ENCODE data around the gene GPR137.

DNA sequence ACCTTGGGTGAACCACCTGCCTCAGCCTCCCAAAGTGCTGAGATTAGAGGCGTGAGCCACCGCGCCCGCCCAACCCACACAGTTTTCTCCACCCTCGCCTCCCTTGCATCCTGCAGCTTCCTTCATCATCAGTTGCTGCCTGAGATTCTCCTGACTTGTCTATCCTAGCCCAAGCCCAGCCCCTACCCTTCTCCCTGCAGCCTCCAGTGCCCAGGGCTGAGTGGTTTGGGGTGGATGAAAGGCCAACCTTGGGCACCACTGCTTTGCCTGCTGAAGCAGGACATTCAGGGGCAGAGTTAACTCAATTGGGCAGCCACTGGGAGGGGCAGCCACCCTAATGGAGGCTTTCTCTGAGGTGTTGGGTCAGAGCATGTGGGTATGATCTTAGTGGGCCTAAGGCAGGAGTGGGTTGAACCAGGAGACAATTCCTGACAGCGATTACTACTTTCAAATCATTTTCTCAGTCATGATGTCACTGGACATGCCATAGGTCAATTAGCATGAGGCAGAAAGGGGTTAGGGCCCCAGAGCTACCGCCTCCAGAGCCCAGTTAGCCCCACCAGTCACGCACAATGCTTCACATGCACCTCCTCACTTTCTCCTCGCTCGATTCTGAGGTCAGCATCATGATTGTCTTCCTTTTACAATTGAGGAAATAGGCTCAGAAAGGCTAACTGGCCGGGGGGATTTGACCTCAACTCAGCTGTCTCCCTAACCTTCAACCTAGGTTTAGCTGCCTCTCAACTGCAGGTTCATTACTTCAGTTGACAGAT is 45.8 kb upstream of the GPR137 start:
- TF ChIP-seq, protein P1, sequence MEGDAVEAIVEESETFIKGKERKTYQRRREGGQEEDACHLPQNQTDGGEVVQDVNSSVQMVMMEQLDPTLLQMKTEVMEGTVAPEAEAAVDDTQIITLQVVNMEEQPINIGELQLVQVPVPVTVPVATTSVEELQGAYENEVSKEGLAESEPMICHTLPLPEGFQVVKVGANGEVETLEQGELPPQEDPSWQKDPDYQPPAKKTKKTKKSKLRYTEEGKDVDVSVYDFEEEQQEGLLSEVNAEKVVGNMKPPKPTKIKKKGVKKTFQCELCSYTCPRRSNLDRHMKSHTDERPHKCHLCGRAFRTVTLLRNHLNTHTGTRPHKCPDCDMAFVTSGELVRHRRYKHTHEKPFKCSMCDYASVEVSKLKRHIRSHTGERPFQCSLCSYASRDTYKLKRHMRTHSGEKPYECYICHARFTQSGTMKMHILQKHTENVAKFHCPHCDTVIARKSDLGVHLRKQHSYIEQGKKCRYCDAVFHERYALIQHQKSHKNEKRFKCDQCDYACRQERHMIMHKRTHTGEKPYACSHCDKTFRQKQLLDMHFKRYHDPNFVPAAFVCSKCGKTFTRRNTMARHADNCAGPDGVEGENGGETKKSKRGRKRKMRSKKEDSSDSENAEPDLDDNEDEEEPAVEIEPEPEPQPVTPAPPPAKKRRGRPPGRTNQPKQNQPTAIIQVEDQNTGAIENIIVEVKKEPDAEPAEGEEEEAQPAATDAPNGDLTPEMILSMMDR (IDR thresholded peaks at IDR 0.05) = no peak
- TF ChIP-seq EZH2 (IDR thresholded peaks at IDR 0.05) = no peak
- no peak for TF ChIP-seq EZH2phosphoT487 (IDR thresholded peaks at IDR 0.05)

Data from neural progenitor cell (in vitro differentiated cells).